Measurements from ENCODE around the gene HERC2.

DNA sequence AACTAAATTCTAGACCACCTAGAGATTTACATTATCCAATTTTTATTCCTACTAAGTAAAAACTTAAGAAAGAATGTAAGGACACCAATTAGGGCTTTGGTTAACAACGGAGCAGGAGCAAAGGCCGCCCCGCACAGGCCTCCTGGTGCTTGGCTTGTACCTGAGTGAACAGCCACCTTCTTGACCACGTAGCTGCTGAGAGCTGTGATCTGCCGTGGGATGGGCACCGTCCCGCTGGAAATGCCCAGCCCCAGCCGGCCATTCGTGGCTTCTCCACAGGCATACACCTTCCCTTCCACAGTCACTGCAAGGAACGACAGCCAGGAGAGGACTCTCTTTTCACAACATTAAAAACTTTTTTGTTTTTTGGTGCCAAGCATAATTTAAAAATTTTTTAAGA lies 143.3 kb downstream of the HERC2 start:
- TF ChIP-seq, protein P1, sequence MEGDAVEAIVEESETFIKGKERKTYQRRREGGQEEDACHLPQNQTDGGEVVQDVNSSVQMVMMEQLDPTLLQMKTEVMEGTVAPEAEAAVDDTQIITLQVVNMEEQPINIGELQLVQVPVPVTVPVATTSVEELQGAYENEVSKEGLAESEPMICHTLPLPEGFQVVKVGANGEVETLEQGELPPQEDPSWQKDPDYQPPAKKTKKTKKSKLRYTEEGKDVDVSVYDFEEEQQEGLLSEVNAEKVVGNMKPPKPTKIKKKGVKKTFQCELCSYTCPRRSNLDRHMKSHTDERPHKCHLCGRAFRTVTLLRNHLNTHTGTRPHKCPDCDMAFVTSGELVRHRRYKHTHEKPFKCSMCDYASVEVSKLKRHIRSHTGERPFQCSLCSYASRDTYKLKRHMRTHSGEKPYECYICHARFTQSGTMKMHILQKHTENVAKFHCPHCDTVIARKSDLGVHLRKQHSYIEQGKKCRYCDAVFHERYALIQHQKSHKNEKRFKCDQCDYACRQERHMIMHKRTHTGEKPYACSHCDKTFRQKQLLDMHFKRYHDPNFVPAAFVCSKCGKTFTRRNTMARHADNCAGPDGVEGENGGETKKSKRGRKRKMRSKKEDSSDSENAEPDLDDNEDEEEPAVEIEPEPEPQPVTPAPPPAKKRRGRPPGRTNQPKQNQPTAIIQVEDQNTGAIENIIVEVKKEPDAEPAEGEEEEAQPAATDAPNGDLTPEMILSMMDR (IDR thresholded peaks at IDR 0.05): no peak
- TF ChIP-seq POLR2A (IDR thresholded peaks at IDR 0.05): no peak
